Sigmoid colon (tissue), 4 donors: ENCODE results near the gene KRTAP25-1.

Source experiments
- EP300 ChIP-seq, 4 donors: sonication (generic); formaldehyde crosslinking; IDR thresholded peaks; one replicate each; pipeline ENCODE4 v1.6.1; 2017; ENCODE audit warnings: antibody characterized with exemption in 4 of 4
- POLR2A ChIP-seq, 2 donors: fragments of 450-650 bp; IDR thresholded peaks; one replicate each; pipeline ENCODE4 v1.6.1; 2016; ENCODE audit warnings: antibody characterized with exemption in 2 of 2, mild to moderate bottlenecking in 2 of 2, moderate library complexity in 2 of 2
- POLR2AphosphoS5 ChIP-seq, 4 donors: sonication (generic); formaldehyde crosslinking; IDR thresholded peaks; one replicate each; pipeline ENCODE4 v1.6.1; 2017; ENCODE audit warnings: antibody characterized with exemption in 4 of 4
- TF ChIP-seq, protein P1 (sequence below), 4 experiments: fragments of 450-650 bp in 3 of 4; fragments of 200-600 bp in 1 of 4; IDR thresholded peaks; one replicate each; pipeline ENCODE4 v1.5.1; 2016 to 2019; ENCODE audit warnings: antibody characterized with exemption in 4 of 4, mild to moderate bottlenecking in 3 of 4, moderate library complexity in 2 of 4

DNA sequence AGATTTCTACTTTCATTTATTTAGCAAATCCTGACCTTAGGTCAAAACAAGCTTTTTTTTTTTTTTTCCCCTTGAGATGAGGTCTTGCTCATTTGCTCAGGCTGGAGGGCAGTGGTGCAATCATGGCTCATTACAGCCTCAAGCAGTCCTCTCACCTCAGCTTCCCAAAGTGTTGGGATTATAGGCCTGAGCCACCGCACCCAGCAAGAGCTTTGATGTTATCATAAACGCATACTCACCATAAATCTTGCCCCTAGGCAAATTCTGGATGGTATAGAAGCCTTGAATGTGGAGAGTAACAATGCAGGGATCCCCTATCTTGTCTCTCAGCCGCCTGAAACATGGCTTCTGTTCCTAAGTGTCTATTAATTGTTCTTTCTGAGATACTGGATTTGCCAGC is 48.7 kb downstream of the KRTAP25-1 start:
- TF ChIP-seq, protein P1, sequence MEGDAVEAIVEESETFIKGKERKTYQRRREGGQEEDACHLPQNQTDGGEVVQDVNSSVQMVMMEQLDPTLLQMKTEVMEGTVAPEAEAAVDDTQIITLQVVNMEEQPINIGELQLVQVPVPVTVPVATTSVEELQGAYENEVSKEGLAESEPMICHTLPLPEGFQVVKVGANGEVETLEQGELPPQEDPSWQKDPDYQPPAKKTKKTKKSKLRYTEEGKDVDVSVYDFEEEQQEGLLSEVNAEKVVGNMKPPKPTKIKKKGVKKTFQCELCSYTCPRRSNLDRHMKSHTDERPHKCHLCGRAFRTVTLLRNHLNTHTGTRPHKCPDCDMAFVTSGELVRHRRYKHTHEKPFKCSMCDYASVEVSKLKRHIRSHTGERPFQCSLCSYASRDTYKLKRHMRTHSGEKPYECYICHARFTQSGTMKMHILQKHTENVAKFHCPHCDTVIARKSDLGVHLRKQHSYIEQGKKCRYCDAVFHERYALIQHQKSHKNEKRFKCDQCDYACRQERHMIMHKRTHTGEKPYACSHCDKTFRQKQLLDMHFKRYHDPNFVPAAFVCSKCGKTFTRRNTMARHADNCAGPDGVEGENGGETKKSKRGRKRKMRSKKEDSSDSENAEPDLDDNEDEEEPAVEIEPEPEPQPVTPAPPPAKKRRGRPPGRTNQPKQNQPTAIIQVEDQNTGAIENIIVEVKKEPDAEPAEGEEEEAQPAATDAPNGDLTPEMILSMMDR (IDR thresholded peaks at IDR 0.05) = no peak
- TF ChIP-seq EP300 (IDR thresholded peaks at IDR 0.05) (no peak), POLR2A (IDR thresholded peaks at IDR 0.05) (no peak), POLR2AphosphoS5 (IDR thresholded peaks at IDR 0.05) (no peak)
